ENCODE results near the gene FAM53A.

FAM53A gene

DNA sequence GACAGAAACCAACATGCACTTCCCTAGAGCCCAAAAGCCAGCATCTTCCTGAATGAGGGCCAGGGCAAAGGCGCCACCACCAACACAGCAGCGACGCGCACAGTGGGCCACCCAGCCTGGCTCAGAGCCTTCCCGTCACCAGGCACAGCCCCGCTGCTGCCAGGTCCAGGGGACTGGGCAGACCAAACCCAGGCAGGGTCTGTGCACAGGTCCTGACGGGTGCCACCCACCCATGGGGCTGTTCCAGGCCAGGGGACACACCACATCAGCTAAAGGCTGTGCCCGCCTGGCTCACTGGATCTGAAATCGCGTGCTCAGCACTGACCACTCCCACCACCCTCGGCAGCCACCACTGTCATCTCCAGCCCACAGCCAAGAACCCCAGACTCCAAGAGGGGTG lies 13.8 kb downstream of the FAM53A start:
- no peaks in the 10 kb centered on the region for H3K9me3 ChIP-seq (ENCODE audit: low read depth, low read length)
- H3K9ac ChIP-seq (ENCODE audit: insufficient read length) = no peak overlapping the region
- no peaks in the 10 kb centered on the region for H3K36me3 ChIP-seq (ENCODE audit: insufficient read depth, low read length)
- TF ChIP-seq POLR2AphosphoS5 (IDR thresholded peaks at IDR 0.05; ENCODE audit: borderline replicate concordance, low read depth, low read length) (no peak), FOXP2 (optimal IDR thresholded peaks at IDR 0.05; ENCODE audit: control extremely low read depth, extremely low read length, insufficient read depth) (no peak), EZH2 (IDR thresholded peaks at IDR 0.05) (no peak)
- H3K4me3 ChIP-seq = no peak overlapping the region
- no peak for DNase-seq (ENCODE audit: low read depth, low spot score)
- H3K27ac ChIP-seq = no peak overlapping the region

DNA sequence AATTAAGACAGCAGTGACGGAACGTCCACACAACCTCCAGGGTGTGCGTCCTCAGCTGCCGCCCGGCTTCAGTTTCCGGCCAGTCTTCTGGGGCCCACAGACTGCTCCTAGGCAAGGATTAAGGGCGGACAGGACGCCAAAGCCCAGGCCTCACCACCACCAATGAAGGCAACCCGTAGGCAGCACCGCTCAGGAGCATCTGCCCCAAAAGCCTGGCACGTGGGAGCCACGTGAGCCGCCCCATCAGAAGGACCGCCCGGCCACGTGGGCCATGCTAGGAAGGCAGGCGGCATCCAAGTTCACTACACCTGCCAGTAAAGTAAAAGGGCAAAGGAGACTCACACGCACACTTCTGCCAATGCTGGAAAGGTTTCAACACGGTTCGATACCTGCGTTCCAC lies 14.3 kb downstream of the FAM53A start:
- H3K36me3 ChIP-seq (ENCODE audit: insufficient read depth, low read length) = no peaks in the 10 kb centered on the region
- DNase-seq (ENCODE audit: low read depth, low spot score) = no peak
- no peak overlapping the region for H3K4me3 ChIP-seq
- no peaks in the 10 kb centered on the region for H3K9me3 ChIP-seq (ENCODE audit: low read depth, low read length)
- no peak overlapping the region for H3K9ac ChIP-seq (ENCODE audit: insufficient read length)
- no peak overlapping the region for H3K27ac ChIP-seq
- no peak for TF ChIP-seq POLR2AphosphoS5 (IDR thresholded peaks at IDR 0.05; ENCODE audit: borderline replicate concordance, low read depth, low read length)
- TF ChIP-seq EZH2 (IDR thresholded peaks at IDR 0.05) = no peak
- no peak for TF ChIP-seq FOXP2 (optimal IDR thresholded peaks at IDR 0.05; ENCODE audit: control extremely low read depth, extremely low read length, insufficient read depth)

DNA sequence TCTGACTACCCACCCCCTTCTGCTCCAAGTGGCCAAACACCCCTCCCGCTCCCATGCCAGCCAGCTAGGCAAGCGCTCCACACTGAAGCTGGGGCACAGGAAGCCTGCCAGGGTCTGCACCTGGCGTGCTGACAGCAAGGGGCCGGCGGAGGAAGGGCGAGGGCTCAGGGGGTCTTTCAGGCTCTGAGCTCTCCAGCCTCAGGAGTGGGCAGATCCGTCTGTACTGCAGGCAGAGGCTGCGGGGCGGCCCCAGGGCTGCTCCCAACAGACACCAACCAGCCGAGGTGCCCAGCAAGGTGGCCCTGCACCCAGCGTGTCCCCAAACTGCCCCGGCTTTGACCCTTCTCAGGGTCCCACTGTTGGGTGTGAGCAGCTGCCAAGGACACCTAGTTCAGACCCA lies 14.8 kb downstream of the FAM53A start:
- Histone ChIP-seq H3K9ac (ENCODE audit: insufficient read length) (no peak overlapping the region), H3K27ac (no peak overlapping the region), H3K4me3 (no peak overlapping the region), H3K36me3 (ENCODE audit: insufficient read depth, low read length) (no peaks in the 10 kb centered on the region), H3K9me3 (ENCODE audit: low read depth, low read length) (no peaks in the 10 kb centered on the region)
- TF ChIP-seq POLR2AphosphoS5 (IDR thresholded peaks at IDR 0.05; ENCODE audit: borderline replicate concordance, low read depth, low read length) = no peak
- TF ChIP-seq FOXP2 (optimal IDR thresholded peaks at IDR 0.05; ENCODE audit: control extremely low read depth, extremely low read length, insufficient read depth) = no peak
- TF ChIP-seq EZH2 (IDR thresholded peaks at IDR 0.05) = no peak
- DNase-seq (ENCODE audit: low read depth, low spot score) = no peak

DNA sequence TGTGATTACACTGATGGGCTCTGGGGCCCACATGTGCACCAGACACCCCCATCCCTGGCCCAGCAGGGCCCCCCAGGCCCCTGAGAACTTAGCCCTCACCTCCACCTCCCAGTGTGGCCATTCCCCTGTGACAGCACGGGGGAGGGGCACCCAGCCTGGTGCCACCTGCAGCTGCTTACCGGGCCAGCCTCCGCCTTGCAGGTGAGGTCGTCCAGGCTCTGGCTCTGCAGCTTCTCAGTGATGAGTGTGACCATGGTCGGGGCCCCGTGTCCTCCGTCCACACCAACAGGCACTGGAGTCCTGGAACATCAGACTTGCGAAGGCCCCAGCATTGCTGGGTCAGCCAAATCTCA lies 15.6 kb downstream of the FAM53A start:
- no peaks in the 10 kb centered on the region for H3K36me3 ChIP-seq (ENCODE audit: insufficient read depth, low read length)
- TF ChIP-seq FOXP2 (optimal IDR thresholded peaks at IDR 0.05; ENCODE audit: control extremely low read depth, extremely low read length, insufficient read depth) = no peak
- no peak for TF ChIP-seq EZH2 (IDR thresholded peaks at IDR 0.05)
- H3K27ac ChIP-seq = no peak overlapping the region
- no peak overlapping the region for H3K9ac ChIP-seq (ENCODE audit: insufficient read length)
- H3K4me3 ChIP-seq = no peak overlapping the region
- H3K9me3 ChIP-seq (ENCODE audit: low read depth, low read length) = no peaks in the 10 kb centered on the region
- DNase-seq (ENCODE audit: low read depth, low spot score) = no peak

DNA sequence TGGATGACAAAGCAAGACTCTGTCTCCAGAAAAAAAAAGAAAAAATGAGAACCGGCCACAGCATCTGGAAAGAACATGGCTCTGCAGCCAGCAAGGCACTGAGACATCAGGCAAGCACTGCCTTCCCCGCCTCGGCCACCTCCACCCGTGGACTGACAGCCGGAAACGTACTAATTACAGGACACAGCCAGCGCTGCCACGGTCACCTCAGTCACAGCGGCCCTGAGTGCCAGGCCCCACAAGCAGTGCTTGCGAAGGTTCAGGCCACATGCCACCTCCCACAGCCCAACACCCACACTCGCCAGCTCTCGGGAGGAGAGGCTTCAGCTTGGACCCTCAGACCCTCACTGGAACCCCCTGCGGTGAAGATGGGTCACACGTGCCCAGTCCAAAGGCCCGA lies 16.8 kb downstream of the FAM53A start:
- H3K9me3 ChIP-seq (ENCODE audit: low read depth, low read length) = no peaks in the 10 kb centered on the region
- no peak overlapping the region for H3K27ac ChIP-seq
- DNase-seq (ENCODE audit: low read depth, low spot score) = no peak
- no peak overlapping the region for H3K9ac ChIP-seq (ENCODE audit: insufficient read length)
- no peak for TF ChIP-seq POLR2AphosphoS5 (IDR thresholded peaks at IDR 0.05; ENCODE audit: borderline replicate concordance, low read depth, low read length)
- TF ChIP-seq EZH2 (IDR thresholded peaks at IDR 0.05) = no peak
- no peak for TF ChIP-seq FOXP2 (optimal IDR thresholded peaks at IDR 0.05; ENCODE audit: control extremely low read depth, extremely low read length, insufficient read depth)
- H3K36me3 ChIP-seq (ENCODE audit: insufficient read depth, low read length) = no peaks in the 10 kb centered on the region
- no peak overlapping the region for H3K4me3 ChIP-seq

DNA sequence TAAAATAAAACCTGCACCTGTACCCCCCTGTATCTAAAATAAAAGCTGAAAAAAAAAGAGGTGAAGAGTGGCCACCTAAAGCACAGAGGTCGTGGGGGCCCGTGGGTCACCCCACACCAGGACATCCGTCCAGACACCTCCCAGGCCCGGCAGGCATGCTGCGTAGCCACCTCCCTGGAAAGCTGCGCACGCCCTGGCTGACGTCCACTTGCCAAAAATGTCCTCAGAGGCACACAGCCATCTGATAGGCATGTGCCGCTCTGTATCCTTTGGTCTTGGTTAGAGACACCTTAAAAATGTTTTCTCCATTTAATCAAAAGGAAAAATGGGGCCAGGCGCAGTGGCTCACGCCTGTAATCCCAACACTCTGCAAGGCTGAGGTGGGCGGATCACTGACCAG lies 17.7 kb downstream of the FAM53A start:
- no peak overlapping the region for H3K9ac ChIP-seq (ENCODE audit: insufficient read length)
- DNase-seq (ENCODE audit: low read depth, low spot score) = no peak
- TF ChIP-seq FOXP2 (optimal IDR thresholded peaks at IDR 0.05; ENCODE audit: control extremely low read depth, extremely low read length, insufficient read depth) = no peak
- no peak overlapping the region for H3K4me3 ChIP-seq
- H3K36me3 ChIP-seq (ENCODE audit: insufficient read depth, low read length) = no peaks in the 10 kb centered on the region
- H3K27ac ChIP-seq = no peak overlapping the region
- no peaks in the 10 kb centered on the region for H3K9me3 ChIP-seq (ENCODE audit: low read depth, low read length)

DNA sequence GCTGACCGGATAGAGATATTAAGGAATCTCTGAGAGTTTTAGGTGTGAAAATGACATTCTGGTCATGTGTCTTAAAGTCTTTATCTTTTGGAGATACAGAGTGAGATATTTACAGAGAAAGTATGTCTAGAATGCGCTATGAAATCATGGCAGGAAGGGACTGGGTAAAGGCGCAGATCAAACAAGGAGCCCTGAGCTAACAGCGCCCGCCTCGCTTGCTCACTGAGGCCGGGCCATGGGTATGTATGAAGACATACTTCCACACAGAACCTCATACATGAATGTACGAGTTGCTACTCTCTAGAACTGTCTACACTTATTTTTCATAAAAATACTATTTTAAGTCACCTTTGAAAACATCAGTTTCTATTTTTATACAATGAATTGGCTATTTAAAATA lies 20.0 kb downstream of the FAM53A start:
- Histone ChIP-seq H3K4me3 (no peak overlapping the region), H3K9ac (ENCODE audit: insufficient read length) (no peak overlapping the region), H3K9me3 (ENCODE audit: low read depth, low read length) (no peaks in the 10 kb centered on the region), H3K36me3 (ENCODE audit: insufficient read depth, low read length) (no peaks in the 10 kb centered on the region), H3K27ac (no peak overlapping the region)
- no peak for DNase-seq (ENCODE audit: low read depth, low spot score)
- TF ChIP-seq FOXP2 (optimal IDR thresholded peaks at IDR 0.05; ENCODE audit: control extremely low read depth, extremely low read length, insufficient read depth) (no peak), EZH2 (IDR thresholded peaks at IDR 0.05) (no peak), POLR2AphosphoS5 (IDR thresholded peaks at IDR 0.05; ENCODE audit: borderline replicate concordance, low read depth, low read length) (no peak)

DNA sequence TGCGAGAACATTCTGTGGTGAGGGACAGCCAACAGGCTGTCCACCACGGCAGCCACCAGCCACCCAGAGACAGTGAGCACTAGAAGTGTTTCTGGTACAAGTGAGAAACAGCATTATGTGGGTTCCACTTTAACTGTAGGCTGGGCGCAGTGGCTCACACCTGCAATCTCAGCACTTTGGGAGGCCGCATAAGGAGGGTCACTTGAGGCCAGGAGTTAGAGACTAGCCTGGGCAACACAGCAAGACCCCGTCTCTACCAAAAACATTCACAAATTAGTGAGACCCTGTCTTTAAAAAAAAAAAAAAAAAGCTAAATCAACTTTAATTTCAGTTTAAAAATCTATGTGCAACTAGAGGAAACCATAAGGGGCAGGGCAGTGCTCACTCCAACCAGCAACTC lies 20.6 kb downstream of the FAM53A start:
- H3K27ac ChIP-seq = no peak overlapping the region
- no peak for DNase-seq (ENCODE audit: low read depth, low spot score)
- H3K36me3 ChIP-seq (ENCODE audit: insufficient read depth, low read length) = no peaks in the 10 kb centered on the region
- no peaks in the 10 kb centered on the region for H3K9me3 ChIP-seq (ENCODE audit: low read depth, low read length)
- TF ChIP-seq EZH2 (IDR thresholded peaks at IDR 0.05) (no peak), FOXP2 (optimal IDR thresholded peaks at IDR 0.05; ENCODE audit: control extremely low read depth, extremely low read length, insufficient read depth) (no peak), POLR2AphosphoS5 (IDR thresholded peaks at IDR 0.05; ENCODE audit: borderline replicate concordance, low read depth, low read length) (no peak)
- H3K9ac ChIP-seq (ENCODE audit: insufficient read length) = no peak overlapping the region
- H3K4me3 ChIP-seq = no peak overlapping the region

DNA sequence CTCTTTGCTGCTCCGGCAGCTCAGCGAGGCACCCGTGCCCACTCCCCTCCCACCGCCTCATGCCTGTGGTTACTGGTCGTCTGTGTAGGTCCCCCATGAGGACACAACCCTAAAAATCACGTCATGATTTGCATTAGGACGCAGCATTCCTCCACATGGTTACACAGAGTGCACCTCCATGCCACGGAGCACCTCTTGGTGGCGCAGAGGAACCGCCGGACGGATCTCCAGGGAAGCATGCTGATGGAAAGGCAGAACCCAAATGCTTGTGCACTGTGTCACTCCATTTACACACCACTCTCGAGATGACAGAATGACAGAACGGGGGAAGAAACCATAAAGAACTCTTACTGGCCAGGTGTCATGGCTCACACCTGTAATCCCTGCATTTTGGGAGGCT lies 22.4 kb downstream of the FAM53A start:
- no peak for DNase-seq (ENCODE audit: low read depth, low spot score)
- Histone ChIP-seq H3K4me3 (no peak overlapping the region), H3K9ac (ENCODE audit: insufficient read length) (no peak overlapping the region), H3K27ac (no peak overlapping the region), H3K36me3 (ENCODE audit: insufficient read depth, low read length) (no peaks in the 10 kb centered on the region), H3K9me3 (ENCODE audit: low read depth, low read length) (no peaks in the 10 kb centered on the region)
- TF ChIP-seq POLR2AphosphoS5 (IDR thresholded peaks at IDR 0.05; ENCODE audit: borderline replicate concordance, low read depth, low read length) = no peak
- no peak for TF ChIP-seq FOXP2 (optimal IDR thresholded peaks at IDR 0.05; ENCODE audit: control extremely low read depth, extremely low read length, insufficient read depth)
- TF ChIP-seq EZH2 (IDR thresholded peaks at IDR 0.05) = no peak

Data from SK-N-MC (cell line).